Fibroblast of skin of right biceps (primary cell): ENCODE measurements around the gene FOXJ3.

Source experiments
- DNase-seq: peaks from one replicate; pipeline ENCODE4 v3.0.0-alpha.2; 2013

Gene FOXJ3

GRCh38 chr1:42163536-42164503 lies 171.2 kb downstream of the FOXJ3 start:
- DNase-seq: no peak

GRCh38 chr1:42163114-42163513 lies 171.9 kb downstream of the FOXJ3 start:
- no peak for DNase-seq

- DNase-seq: no peak
These were observed 172.9 kb downstream of the FOXJ3 start for GRCh38 chr1:42162181-42162580.

GRCh38 chr1:42158189-42158588 lies 176.8 kb downstream of the FOXJ3 start:
- DNase-seq: peak; percentile 42

- DNase-seq: no peak
These were observed 177.4 kb downstream of the FOXJ3 start for GRCh38 chr1:42157667-42158066.

GRCh38 chr1:42155362-42155761 lies 179.7 kb downstream of the FOXJ3 start:
- no peak for DNase-seq

- DNase-seq: no peak
These were observed 180.3 kb downstream of the FOXJ3 start for GRCh38 chr1:42154685-42155084.

- no peak for DNase-seq
These were observed 181.4 kb downstream of the FOXJ3 start for GRCh38 chr1:42153624-42154023.

- DNase-seq: no peak
These were observed 182.0 kb downstream of the FOXJ3 start, which contains the start of gene GUCA2B for GRCh38 chr1:42152907-42153600. Gene GUCA2B (plus strand): TSS chr1:42153410. CDS start chr1:42153451, 41 bp downstream.

- DNase-seq: no peak
These were observed 182.9 kb downstream of the FOXJ3 start for GRCh38 chr1:42152119-42152518.

GRCh38 chr1:42150651-42151050 lies 184.4 kb downstream of the FOXJ3 start:
- DNase-seq: no peak

GRCh38 chr1:42148166-42148565 lies 186.9 kb downstream of the FOXJ3 start:
- DNase-seq: no peak

GRCh38 chr1:42146626-42147320 lies 188.3 kb downstream of the FOXJ3 start:
- peak; percentile 53 for DNase-seq

GRCh38 chr1:42145764-42146625 lies 189.0 kb downstream of the FOXJ3 start:
- DNase-seq: no peak

GRCh38 chr1:42145389-42145716 lies 189.7 kb downstream of the FOXJ3 start:
- no peak for DNase-seq

- DNase-seq: no peak
These were observed 190.2 kb downstream of the FOXJ3 start for GRCh38 chr1:42144711-42145388.

- DNase-seq: no peak
These were observed 190.9 kb downstream of the FOXJ3 start for GRCh38 chr1:42143896-42144710.

- DNase-seq: no peak
These were observed 191.9 kb downstream of the FOXJ3 start for GRCh38 chr1:42142894-42143675.

- no peak for DNase-seq
These were observed 193.1 kb downstream of the FOXJ3 start for GRCh38 chr1:42141978-42142377.

GRCh38 chr1:42140191-42140590 lies 194.8 kb downstream of the FOXJ3 start:
- DNase-seq: no peak
